Measurements from ENCODE around the gene TICRR. TPM values are rescaled to one million over a fixed set of nuclear protein-coding genes. Genes with fewer than 3 reads are reported as not detected.

TICRR gene
- total RNA-seq, 2 experiments from 2014 or later, result 28.8 to 29.8 TPM

DNA sequence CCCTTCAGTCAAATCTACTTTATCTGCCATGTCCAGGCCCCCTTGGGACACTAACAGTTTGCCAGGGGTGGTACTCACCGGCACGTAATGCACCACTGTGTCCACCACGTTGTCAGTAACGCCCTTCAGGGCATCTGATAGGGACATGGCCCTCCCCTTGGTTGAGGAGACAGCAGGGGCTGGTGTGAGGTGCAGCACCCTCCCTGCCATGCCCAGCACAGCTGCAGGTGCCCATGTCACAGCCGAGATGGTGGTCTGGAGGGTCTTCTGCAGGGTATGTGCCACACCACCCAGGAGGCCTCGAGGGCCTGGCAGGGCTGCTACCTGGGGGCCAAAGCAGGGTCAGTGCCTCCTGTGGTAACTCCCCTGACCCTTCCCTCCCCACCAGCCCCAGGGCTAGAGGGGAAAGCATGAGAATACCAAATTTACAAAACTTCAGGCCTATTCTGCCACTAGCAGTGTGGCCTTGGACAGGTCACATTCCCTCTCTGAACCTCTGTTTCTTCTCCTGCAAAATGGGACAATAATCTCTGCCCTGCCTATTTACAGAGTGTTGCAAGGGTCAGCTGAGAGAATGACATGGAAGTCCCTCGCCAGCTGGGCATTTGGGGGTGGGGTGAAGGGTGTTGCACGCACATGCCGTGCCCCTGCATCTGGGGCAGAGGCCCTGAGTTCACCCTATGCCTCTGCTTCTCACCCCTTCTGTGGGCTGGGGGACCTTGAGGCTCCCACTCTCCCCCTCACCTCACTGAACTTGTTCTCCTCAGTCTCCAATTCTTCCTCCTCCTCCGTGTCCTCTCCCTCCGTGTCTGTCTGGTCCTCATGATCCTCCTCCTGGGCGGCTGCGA, 91.8 kb downstream of the TICRR start:
- Mint-ChIP-seq H3K36me3 (ENCODE audit: low read depth) (no peaks in the 10 kb centered on the region), H3K9me3 (no peaks in the 10 kb centered on the region), H3K4me1 (peaks cover 5% of the 10 kb centered on the region), H3K27me3 (peaks cover 15% of the 10 kb centered on the region), H3K4me3 (no peak overlapping the region), H3K27ac (no peak overlapping the region)
- ChIA-PET POLR2A (no interaction called here), CTCF (interaction anchor here (1.3 kb wide), 1 partner anchor 308 kb away, joined by 3 read pairs; no protein-coding TSS in a partner anchor)
- DNase-seq, result no peak

DNA sequence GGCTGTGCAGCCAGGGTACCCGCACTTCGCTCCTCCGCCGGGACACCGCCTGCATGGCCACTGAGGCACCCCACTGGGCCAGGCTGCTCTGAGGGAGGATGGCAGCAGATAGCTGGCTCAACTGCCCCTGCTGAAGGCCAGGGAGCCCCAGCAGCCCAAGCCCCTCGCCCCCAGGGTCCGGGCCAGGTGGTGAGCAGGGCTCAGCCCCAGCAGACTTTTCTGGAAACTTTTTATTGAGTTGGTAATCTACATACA, 92.4 kb downstream of the TICRR start:
- Mint-ChIP-seq H3K9me3 (no peaks in the 10 kb centered on the region), H3K4me1 (peaks cover 5% of the 10 kb centered on the region), H3K36me3 (ENCODE audit: low read depth) (no peaks in the 10 kb centered on the region), H3K4me3 (no peak overlapping the region), H3K27ac (no peak overlapping the region), H3K27me3 (peaks cover 15% of the 10 kb centered on the region)
- no peak for DNase-seq
- CTCF ChIA-PET, result interaction anchor here (1.3 kb wide), 1 partner anchor 309 kb away, joined by 3 read pairs; no protein-coding TSS in a partner anchor
- POLR2A ChIA-PET, result no interaction called here

DNA sequence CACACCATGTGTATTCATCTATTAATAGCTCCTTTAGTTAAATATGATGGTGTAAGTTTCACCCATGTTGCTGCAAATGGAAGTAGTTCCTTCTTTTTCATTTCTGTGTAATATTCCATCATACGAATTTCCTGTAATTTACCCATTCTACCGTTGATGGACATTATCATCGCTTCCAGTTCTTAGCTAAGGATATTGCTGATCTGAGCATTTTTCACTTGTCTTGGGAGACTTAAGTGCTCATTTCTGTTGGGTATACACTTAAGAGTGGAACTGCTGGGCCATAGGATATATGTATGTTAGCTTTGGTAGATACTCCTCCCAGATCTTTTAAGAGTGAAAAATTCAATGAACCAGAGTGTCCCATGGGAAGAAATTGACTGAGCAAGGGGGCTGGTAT, 92.9 kb downstream of the TICRR start:
- ChIA-PET CTCF (interaction anchor here (1.3 kb wide), 1 partner anchor 309 kb away, joined by 3 read pairs; no protein-coding TSS in a partner anchor), POLR2A (no interaction called here)
- Mint-ChIP-seq H3K4me3 (no peak overlapping the region), H3K27ac (no peak overlapping the region), H3K27me3 (peaks cover 15% of the 10 kb centered on the region), H3K4me1 (peaks cover 5% of the 10 kb centered on the region), H3K36me3 (ENCODE audit: low read depth) (no peaks in the 10 kb centered on the region), H3K9me3 (no peaks in the 10 kb centered on the region)
- DNase-seq, result no peak

DNA sequence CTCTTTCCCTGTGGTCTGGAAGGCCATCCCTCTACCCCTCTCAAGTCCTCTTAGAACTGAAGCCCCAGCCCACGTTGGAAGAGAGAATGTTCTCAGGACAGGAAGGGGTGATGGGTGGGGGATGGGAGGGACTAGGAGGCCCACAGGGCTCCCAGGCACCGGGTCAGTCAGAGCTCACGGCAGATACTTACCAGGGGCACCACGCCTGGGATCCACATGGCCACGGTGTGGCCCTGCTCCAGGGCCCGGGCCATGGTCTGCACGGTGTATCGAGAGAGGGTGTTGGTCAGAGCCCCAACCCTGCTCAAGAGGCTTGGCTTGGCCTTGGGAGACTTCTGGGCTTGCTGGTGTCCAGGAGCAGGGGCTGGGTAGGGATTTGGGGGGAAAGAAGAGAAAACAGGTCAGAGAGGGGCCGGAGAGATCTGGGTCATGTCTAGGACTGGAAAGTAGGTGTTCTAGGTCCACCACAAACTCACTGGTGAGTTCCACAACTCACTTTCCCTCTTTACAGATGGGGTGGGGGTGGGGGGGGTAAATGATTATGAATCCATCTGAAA, 94.1 kb downstream of the TICRR start:
- no peaks in the 10 kb centered on the region for H3K9me3 Mint-ChIP-seq
- no peak overlapping the region for H3K27ac Mint-ChIP-seq
- H3K4me3 Mint-ChIP-seq, result no peak overlapping the region
- no peaks in the 10 kb centered on the region for H3K36me3 Mint-ChIP-seq (ENCODE audit: low read depth)
- peaks cover 5% of the 10 kb centered on the region for H3K4me1 Mint-ChIP-seq
- peaks cover 10% of the 10 kb centered on the region for H3K27me3 Mint-ChIP-seq
- DNase-seq, result no peak
- ChIA-PET CTCF (no interaction called here), POLR2A (no interaction called here)

DNA sequence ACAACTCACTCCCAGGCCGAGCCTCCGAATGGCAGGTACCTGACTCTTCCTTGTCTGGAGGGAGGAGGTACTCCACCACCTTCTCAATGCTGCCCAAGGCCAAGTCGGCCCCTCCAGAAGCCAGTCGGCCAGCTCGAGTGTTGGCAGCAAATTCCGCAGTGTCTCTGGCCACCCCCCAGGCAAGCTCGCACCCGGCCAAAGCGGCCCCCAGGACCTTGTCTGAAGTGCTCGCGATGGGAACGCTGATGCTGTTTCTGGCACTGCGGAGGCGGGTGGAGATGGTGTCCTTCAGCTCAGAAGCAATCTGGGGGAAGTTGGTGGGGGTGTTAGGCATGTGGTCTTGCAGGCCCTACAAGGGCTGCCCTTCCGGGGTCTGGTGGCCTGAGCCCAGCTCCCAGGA, 94.7 kb downstream of the TICRR start:
- Mint-ChIP-seq H3K36me3 (ENCODE audit: low read depth) (no peaks in the 10 kb centered on the region), H3K9me3 (no peaks in the 10 kb centered on the region), H3K27me3 (peaks cover 5% of the 10 kb centered on the region), H3K4me1 (peaks cover 2% of the 10 kb centered on the region), H3K4me3 (no peak overlapping the region), H3K27ac (no peak overlapping the region)
- CTCF ChIA-PET, result interaction anchor here (1.0 kb wide), 1 partner anchor 29 kb away, joined by 3 read pairs; no protein-coding TSS in a partner anchor
- no peak for DNase-seq
- POLR2A ChIA-PET, result no interaction called here

DNA sequence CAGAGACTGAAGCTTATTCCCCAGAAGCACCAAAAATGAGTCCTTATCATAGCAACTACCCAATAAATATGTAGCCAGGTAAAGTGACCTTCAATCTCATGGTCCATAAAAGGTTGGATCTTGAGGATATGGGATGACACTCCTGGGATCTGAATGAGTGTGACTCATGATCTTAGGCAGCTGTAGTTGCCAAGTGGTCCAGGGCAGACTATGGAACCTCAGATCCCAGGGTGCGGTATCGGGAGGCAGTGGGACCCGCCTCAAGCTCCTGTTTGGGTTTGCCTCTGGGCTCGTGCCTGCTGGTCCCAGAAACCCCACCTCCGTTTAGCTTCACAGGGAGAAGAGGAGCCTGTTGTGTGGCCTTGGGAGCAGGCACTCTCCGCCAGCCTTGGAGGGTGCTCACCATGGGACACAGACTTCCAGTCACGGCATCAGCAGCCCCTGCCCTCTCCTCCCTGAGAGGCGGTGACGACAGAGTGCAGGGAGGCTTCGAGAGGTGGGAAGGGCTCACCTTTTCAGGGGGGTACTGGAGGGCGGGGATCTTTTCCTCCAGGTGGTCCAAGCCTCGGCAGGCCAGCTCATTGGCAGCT, 95.8 kb downstream of the TICRR start:
- Mint-ChIP-seq H3K27ac (no peak overlapping the region), H3K27me3 (peaks cover 2% of the 10 kb centered on the region), H3K4me1 (no peaks in the 10 kb centered on the region), H3K4me3 (no peak overlapping the region), H3K9me3 (no peaks in the 10 kb centered on the region), H3K36me3 (ENCODE audit: low read depth) (no peaks in the 10 kb centered on the region)
- POLR2A ChIA-PET, result no interaction called here
- CTCF ChIA-PET, result interaction anchor here (1.0 kb wide), 2 partner anchors 9 to 30 kb away, joined by 3 to 4 read pairs; no protein-coding TSS in a partner anchor
- no peak for DNase-seq

DNA sequence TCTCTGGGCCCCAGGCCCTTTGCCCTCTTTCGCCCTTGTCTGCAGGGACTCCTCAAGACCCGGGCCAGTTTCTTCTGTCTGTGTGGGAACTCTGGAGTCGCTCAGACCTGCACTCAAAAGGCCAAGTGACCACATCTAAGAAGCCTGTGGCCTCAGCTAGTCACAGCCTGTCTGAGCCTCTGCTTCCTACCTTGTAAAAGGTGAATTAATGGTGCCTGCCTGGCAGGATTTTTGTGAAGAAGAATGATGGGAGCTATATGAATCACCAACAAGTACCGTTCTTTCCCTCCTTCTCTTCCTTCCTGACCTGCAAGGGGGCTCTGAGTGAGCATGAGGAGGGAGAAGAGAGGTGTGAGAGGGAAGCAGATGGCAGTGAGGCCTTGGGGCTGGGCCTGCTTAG, 96.4 kb downstream of the TICRR start:
- H3K4me3 Mint-ChIP-seq, result no peak overlapping the region
- no peaks in the 10 kb centered on the region for H3K9me3 Mint-ChIP-seq
- CTCF ChIA-PET, result interaction anchor here (1.0 to 1.2 kb wide), 2 partner anchors 9 to 203 kb away, joined by 4 read pairs; no protein-coding TSS in a partner anchor
- H3K27me3 Mint-ChIP-seq, result peaks cover 2% of the 10 kb centered on the region
- POLR2A ChIA-PET, result no interaction called here
- DNase-seq, result no peak
- H3K36me3 Mint-ChIP-seq (ENCODE audit: low read depth), result no peaks in the 10 kb centered on the region
- H3K4me1 Mint-ChIP-seq, result no peaks in the 10 kb centered on the region
- H3K27ac Mint-ChIP-seq, result no peak overlapping the region

DNA sequence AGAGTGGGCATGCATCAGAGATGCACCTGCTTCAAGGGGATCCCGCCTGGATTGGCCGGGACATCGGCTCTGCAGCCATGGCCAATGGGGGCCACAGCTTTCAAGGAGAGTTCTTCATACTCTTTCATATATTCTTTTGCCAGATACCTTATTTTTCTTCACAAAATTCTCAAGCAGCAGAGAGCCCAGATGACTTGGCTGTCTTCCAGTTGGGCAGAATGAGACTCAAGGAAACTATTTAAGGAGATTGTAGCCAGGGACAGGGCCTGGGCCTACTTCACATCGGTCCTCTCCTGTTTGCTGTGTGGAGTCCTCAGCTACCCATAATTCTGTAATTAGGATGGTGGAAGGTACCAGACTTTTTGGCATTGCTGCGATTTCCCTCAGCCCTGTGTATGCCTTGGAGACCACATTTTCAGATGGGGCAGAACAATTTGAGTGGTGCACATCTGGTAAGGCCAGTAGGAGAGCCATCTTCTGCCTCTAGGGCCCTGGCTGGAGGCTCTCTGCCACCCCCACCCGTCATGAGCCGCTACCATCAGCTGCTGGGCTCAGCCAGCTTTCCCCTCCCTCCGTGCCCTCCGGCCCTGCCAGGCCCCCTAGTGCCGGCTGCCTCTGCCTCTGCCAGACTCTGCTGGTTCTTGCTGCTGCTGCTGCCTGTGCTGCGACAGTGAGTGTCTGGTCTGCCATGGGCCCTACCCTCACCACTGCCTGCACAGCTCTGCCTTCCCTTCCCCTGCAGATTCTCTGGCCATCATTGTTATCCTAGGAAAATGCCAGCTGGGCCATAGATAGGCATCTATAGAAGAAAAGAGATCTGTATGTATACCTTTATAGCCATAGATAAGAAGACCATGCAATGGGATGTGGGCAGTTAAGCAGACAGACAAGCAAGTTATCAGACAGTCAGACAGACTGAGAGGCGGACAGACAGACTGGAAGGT, 97.2 kb downstream of the TICRR start:
- Mint-ChIP-seq H3K36me3 (ENCODE audit: low read depth) (no peaks in the 10 kb centered on the region), H3K4me3 (no peak overlapping the region), H3K4me1 (no peaks in the 10 kb centered on the region), H3K9me3 (no peaks in the 10 kb centered on the region), H3K27me3 (peaks cover under 1% of the 10 kb centered on the region), H3K27ac (no peak overlapping the region)
- POLR2A ChIA-PET, result no interaction called here
- DNase-seq, result no peak
- CTCF ChIA-PET, result interaction anchor here (1.0 to 1.2 kb wide), 2 partner anchors 12 to 203 kb away, joined by 3 to 4 read pairs; no protein-coding TSS in a partner anchor

DNA sequence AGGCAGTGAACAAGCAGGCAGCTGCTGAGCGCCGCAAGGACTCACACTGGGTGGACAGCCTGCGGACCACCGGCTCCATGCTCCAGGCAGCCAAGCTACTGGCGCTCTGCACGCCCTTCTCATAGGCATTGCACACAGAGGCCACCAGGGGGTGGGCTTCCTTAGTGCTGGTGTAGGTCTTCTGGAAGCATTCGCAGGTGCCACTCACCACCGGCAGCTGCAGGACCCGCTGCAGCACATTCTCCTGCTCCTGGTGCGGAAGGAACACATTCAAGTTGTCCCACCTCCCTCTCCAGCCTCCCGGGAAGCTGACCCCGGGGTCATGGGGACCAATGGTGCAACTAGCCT, 97.9 kb downstream of the TICRR start:
- POLR2A ChIA-PET, result no interaction called here
- Mint-ChIP-seq H3K36me3 (ENCODE audit: low read depth) (no peaks in the 10 kb centered on the region), H3K9me3 (no peaks in the 10 kb centered on the region), H3K27me3 (no peaks in the 10 kb centered on the region), H3K27ac (no peak overlapping the region), H3K4me1 (no peaks in the 10 kb centered on the region), H3K4me3 (no peak overlapping the region)
- CTCF ChIA-PET, result interaction anchor here (1.0 to 1.2 kb wide), 2 partner anchors 12 to 202 kb away, joined by 3 to 4 read pairs; no protein-coding TSS in a partner anchor
- DNase-seq, result peak; percentile 37

DNA sequence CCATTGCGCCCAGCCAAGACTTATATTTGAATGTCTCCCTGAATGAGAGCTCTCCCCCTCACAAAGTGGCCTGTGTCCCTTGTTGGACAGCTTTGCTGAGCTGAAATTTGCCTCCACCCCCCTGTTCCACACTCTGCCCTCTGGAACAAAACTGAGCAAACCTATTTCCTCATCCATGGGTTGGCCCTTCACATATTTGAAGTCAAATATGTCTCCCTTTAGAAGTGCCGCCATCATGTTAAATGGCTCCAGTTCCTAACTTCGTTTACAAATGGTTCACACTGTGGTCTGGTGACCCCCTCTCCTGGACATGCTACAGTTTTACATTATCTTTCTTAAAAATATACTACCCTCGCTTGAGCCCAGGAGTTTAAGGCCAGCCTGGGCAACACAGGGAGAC, 99.3 kb downstream of the TICRR start:
- no peaks in the 10 kb centered on the region for H3K9me3 Mint-ChIP-seq
- no peak overlapping the region for H3K4me3 Mint-ChIP-seq
- ChIA-PET CTCF (interaction anchor here (0.5 kb wide), 1 partner anchor 243 kb away, joined by 3 read pairs; no protein-coding TSS in a partner anchor), POLR2A (no interaction called here)
- no peaks in the 10 kb centered on the region for H3K4me1 Mint-ChIP-seq
- no peaks in the 10 kb centered on the region for H3K27me3 Mint-ChIP-seq
- H3K27ac Mint-ChIP-seq, result no peak overlapping the region
- DNase-seq, result no peak
- no peaks in the 10 kb centered on the region for H3K36me3 Mint-ChIP-seq (ENCODE audit: low read depth)

DNA sequence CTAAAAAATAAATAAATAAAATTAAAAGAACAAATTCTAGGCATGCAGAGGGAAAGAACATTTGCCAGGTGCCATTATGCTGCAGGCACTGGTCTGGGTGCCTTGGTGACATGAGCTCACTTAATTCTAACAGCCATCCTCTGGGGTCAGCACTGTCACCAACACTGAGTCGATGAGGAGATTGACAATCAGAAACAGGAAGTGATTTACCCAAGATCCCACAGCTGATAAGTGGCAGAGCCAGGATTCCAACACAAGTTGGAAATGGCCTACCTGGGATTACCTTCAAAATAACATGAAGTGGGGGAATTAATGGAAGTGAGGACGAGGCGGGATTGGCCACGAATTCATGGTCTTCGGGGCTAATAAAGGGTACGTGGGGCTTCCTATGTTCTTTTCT, 100.3 kb downstream of the TICRR start:
- POLR2A ChIA-PET, result no interaction called here

DNA sequence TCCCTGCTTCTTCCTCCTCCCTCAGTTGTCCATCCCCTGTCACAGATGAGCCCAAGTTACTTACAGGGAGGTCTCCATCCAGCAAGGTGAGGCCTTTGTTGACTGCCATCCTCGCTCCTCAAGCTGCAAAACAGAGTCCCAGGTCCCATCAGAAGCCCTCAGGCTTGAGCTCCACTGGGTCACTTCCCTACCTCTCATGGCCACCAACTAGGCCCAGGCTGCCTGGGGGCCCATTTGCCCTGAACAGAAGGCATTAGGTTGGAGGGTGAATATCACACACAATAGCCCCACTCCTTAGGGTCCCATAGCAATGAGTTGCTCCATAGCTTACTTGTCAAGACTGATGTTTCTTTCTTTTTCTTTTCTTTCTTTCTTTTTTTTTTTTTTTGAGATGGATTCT, 102.1 kb downstream of the TICRR start:
- Mint-ChIP-seq H3K27ac (no peak overlapping the region), H3K27me3 (peaks cover 2% of the 10 kb centered on the region), H3K9me3 (no peaks in the 10 kb centered on the region), H3K36me3 (ENCODE audit: low read depth) (no peaks in the 10 kb centered on the region), H3K4me1 (no peaks in the 10 kb centered on the region), H3K4me3 (no peak overlapping the region)
- POLR2A ChIA-PET, result no interaction called here
- DNase-seq, result no peak
- CTCF ChIA-PET, result interaction anchor here (0.7 kb wide), 1 partner anchor 527 kb away, joined by 3 read pairs; no protein-coding TSS in a partner anchor

More for the DNA sequence above, 100.3 kb downstream of the TICRR start:
- Mint-ChIP-seq H3K9me3 (no peaks in the 10 kb centered on the region), H3K27ac (no peak overlapping the region), H3K27me3 (peaks cover 2% of the 10 kb centered on the region), H3K4me3 (no peak overlapping the region), H3K36me3 (ENCODE audit: low read depth) (no peaks in the 10 kb centered on the region), H3K4me1 (no peaks in the 10 kb centered on the region)
- CTCF ChIA-PET, result interaction anchor here (0.6 kb wide), 1 partner anchor 621 kb away, joined by 3 read pairs; no protein-coding TSS in a partner anchor
- no peak for DNase-seq
